Activated CD4-positive, alpha-beta T cell treated with anti-CD3 and anti-CD28 coated beads for 48 hours (primary cell): Measurements from ENCODE around the gene CEP72.
"Not testable (repeated sequence)": the region's sequence is repeated elsewhere in the genome, so short reads cannot be mapped to it uniquely, and the experiment has no call there.

Source experiments
- DNase-seq: peaks from one replicate; pipeline ENCODE4 v3.0.0-alpha.2; 2020

The CEP72 gene, protein sequence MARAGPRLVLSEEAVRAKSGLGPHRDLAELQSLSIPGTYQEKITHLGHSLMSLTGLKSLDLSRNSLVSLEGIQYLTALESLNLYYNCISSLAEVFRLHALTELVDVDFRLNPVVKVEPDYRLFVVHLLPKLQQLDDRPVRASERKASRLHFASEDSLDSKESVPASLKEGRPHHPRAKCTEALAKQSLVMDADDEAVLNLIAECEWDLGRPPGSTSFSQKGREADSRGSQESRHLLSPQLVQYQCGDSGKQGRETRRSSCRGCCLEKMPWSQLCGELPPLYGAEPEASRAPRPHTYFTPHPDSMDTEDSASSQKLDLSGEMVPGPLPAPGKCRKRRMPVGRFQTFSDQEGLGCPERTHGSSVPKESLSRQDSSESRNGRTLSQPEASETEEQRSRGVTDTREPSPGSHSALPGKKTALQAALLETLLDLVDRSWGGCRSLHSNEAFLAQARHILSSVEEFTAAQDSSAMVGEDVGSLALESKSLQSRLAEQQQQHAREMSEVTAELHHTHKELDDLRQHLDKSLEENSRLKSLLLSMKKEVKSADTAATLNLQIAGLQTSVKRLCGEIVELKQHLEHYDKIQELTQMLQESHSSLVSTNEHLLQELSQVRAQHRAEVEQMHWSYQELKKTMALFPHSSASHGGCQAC

DNA sequence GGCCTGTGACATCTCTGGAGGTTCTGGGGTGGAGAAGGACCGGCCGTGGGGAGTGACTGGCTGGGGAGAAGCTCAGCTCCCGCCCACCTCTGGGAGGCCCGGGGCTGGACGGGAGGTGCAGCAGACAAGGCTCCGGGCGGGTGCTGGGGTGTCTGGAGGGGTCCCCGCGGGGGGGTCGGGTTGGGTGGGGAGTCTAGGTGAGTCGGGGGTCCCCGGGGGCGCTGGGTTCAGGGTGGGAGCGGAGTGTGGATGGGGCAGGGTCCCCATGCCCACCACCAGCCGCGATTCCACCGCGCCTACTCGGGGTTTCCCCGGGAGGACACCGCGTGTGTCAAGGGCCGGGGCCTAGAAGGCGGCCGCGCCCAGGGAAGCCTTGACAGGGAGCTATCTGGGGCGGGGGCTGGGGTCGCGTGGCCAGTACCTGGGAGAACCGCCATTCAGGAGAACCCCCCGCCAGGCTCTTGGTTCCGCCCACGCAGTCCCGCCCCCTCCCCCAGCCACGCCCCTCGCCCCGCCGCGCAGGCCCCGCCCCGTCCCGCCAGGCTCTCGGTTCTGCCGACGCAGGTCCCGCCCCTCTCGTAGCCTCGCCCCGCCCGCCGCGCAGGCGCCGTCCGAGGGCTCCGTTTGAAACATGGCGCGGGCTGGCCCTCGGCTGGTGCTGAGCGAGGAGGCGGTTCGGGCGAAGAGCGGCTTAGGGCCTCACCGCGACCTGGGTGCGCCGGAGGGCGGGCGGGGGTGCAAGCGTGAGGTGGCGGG, at the start of gene CEP72:
TSS of gene CEP72 (plus strand) at position 610 of the 756 bp plus-strand sequence. CDS start at position 632, 22 bp downstream.
- peak; percentile 95 for DNase-seq

DNA sequence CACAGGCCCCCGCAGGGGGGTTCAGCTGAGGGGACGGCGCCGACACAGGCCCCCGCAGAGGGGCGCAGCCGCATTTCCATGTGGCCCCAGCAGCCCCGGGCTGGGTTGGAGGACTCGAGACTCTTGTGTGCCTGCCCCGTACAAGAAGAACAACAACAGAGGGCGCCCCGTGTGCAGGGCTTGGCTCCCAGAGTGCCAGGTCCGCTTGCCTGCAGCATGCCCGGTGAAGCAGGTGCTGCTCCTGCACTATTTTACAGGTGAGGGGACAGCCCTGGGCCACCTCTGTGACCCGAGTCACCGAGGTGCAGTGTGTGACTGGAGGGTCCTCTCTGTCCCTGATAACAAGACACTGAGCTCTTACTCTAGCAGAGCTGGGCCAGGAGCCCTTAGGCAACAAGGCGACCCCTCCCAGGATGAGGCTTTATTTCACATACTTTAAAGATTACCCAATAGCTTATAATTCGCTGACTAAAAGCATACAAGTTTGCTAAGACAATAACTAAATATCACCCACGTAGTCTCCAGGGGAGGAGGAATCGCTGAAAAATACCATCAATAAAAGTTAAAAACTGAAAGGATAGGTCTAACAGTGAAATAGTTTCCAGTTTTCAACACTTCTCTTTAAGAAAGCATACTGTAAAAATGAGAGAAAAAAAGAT, 46.2 kb upstream of the CEP72 start:
- DNase-seq, result no peak

DNA sequence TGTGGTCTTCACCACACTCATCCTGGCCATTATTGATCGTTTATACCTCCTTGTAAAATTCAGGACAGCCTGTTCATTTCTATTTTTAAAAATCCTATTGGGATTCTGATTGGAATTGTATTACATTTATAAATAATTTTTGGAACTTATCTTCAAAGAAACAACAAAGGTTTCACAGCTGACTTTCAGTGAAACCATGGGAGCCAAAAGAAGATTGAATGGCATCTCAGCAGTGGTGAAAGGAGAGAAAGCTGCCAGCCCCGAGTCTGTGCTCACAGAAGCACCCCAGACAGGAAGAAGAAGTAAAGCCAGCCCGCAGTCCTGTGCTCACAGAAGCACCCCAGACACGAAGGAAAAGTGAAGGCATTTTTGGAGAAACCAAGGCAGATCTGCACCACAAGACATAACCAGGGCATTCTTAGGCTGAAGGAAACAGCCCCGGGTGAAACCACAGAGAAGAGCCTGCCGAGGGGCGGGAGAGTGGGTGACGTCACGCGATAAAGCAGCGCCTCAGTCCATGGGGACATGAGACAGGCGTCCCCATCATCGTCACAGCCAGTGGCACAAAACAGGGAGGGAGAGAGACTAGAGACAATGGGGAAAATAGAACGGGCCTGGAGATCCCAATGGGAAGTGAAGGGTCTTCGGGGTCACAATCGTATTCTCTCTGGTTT, 45.4 kb upstream of the CEP72 start:
- DNase-seq, result no peak

- DNase-seq, result no peak
Measured at GRCh38 chr5:567664-568060, 44.5 kb upstream of the CEP72 start.

GRCh38 chr5:568061-568781, 43.9 kb upstream of the CEP72 start:
- DNase-seq, result no peak

GRCh38 chr5:568809-569208, 43.3 kb upstream of the CEP72 start:
- no peak for DNase-seq

DNA sequence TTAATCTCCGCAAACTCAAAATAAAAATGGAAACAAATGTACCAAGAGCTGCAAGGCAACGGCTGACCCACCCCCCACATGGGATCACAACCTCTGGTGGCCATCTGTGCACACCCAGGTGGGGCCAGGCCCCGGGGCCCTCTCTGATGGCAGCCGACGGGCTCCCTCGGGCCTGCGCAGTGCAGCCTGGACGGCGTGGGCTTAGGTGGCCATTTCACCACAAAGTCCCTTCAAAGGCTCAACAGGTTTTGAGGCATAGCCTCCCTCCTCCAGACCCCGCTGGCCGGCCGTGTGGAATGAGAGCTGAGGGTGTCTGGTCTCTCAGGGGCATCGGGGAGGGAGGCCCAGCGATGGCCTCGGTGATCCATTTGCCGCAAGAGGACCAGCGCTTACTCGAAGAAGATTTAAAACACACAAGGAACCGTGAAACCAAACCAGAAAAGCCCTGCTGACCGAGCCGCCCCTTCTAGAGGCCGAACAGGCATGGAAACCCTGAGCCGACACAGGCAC, 42.7 kb upstream of the CEP72 start:
- no peak for DNase-seq

DNA sequence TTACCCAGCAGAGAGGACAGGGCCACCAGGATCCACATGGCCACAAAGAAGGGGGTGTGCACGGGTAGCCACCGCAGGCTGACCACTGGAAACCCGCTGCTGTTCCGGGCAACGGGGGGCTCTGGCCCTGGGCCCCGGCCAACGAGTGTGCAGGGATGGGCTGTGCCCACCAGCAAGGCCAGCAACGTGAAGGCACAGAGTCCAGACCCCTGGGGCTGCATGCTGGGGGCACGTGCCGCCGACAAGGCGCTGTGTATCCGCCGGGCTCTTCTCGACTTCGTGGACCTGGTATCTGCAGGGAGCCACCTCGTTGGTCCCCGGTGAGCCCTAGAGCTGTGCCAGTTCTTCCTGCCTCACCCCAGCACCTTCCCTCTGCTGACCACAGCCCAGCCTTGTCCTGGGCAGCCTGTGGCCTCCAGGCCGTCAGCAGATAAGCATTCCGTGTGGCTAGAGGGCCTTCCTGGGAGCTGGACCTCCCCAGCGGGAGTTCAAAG, 42.2 kb upstream of the CEP72 start:
- no peak for DNase-seq

- DNase-seq, result no peak
Measured at GRCh38 chr5:570446-570845, 41.7 kb upstream of the CEP72 start.

DNA sequence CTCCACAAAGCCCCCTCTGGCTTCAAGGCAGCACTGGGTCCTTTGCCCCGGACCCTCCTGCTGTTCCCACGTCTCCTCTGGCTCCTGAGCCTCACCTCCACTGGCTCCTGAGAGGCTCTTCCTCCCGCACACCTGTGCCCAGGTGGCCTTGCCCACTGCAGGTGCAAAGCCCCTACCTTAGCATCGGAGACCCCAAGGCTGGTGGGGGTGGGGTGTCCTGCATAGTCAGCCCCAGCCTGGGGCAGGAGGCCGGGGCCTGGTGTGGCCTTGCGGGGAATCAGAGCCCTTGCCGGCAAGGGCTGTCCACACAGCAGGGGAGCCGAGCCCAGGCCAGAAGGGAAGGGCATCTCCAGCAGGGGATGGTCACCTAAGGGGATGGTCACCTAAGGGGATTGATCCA, 41.3 kb upstream of the CEP72 start:
- DNase-seq, result no peak

DNA sequence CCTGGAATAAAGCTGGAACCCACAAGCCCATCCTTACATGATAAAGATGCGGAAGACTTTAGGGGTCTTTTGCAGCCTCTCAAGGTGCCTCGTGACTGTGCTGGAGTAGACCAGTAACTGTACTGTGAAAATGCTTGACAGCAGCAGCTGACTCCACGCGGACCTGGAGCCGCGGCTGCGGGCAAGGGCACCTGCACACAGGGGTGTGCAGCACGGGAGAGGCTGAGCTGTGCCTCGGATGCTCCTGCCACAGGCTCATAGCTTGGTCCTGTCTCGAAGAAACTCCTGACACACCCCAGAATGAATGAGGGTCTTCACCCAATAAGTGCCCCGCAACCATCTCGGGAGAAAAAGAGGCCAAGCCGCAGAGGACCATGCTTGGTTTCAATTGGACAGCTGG, 40.3 kb upstream of the CEP72 start:
- DNase-seq, result no peak

DNA sequence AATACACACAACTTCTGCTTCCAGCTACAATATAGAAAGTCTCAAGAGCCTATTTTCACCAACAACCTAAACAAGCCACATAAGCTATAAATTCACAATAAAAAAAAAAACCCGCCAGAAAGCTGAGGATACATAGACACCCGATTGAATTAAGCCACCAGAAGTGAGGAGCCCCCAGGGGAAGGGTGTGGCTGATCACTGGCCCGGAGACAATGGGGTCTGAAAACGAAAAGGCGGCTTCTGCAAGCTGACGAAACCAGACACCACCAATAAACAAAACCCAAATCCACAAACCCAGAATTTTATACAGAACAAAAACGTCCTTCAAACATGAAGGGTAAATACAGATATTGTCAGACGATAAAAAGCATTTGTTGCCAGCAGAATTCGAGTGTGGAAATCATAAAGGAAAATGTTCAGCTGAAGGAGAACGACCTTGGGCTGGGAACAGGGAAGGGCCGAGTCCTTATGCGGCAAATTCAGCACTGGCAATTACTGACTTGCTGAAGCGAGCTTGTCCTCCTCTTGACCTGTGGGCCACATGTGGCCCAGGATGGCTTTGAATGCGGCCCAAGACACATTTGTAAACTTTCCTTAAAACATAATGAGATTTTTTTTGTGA, 39.6 kb upstream of the CEP72 start:
- no peak for DNase-seq

GRCh38 chr5:573206-573605, 38.9 kb upstream of the CEP72 start:
- DNase-seq, result no peak

- no peak for DNase-seq
Measured at GRCh38 chr5:573976-574375, 38.2 kb upstream of the CEP72 start.

- no peak for DNase-seq
Measured at GRCh38 chr5:574906-575305, 37.2 kb upstream of the CEP72 start.

DNA sequence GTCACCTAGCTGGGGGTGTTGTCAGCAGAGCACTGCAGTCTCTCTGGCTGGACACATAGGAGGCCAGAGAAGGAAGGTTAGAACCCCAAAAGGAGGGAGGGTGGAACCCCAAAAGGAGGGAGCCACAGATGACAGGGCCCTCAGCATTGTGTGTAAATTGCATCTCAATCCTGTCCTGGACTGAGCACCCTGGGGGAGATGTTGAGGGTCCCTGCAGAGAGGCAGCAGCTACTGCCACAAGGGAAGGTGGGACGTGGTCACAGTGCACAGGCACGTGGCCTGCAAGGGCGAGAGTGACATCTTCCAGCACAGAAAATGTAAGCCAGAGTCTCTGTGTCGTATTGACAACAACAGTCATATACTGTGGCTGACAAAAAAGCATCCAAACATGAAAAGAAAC, 36.5 kb upstream of the CEP72 start:
- no peak for DNase-seq

GRCh38 chr5:577214-577613, 34.9 kb upstream of the CEP72 start:
- DNase-seq, result not testable (repeated sequence)

DNA sequence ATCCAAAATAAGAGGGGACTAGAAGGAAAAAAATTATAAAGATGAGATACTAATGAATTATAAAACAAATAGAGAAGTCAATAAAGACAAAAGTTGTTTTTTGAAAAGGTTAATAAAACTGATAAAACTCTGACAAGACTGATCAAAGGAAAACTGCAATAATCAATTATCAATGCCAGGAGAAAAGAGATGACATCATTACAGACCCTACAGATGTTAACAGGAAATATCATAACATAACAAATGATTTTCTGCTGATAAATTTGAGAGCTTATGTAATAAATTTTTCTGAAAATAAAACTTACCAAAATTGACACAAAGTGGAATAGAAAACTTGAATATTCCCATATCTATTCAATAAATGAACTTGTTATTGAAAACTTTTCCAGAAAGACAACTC, 34.3 kb upstream of the CEP72 start:
- DNase-seq, result no peak

- no peak for DNase-seq
Measured at GRCh38 chr5:579211-579610, 32.9 kb upstream of the CEP72 start.

GRCh38 chr5:579746-580366, 32.3 kb upstream of the CEP72 start:
- DNase-seq, result no peak

GRCh38 chr5:580436-580835, 31.7 kb upstream of the CEP72 start:
- DNase-seq, result no peak
